Measurements from ENCODE around the gene ARSJ.

The ARSJ gene

DNA sequence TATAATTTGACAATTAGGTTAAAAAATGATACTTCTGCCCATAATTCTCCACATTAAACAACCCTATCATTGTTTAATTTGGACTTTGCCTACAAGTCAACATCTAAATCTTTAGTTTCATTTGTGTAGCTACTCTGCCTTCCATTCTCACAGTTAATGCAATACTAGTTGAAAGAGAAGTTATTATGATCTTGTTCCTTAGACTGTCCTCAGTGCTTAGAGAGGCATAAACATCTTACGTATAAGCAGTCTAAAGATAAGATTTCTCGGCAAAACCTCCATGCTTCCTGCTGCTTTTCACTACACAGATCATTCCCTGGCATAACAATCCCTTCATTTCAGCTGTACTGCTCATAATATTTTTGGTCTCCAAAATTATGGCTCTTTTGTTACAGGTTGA is 112.8 kb downstream of the ARSJ start:
- no peaks in the 10 kb centered on the region for H3K4me1 ChIP-seq
- TF ChIP-seq, protein P1, sequence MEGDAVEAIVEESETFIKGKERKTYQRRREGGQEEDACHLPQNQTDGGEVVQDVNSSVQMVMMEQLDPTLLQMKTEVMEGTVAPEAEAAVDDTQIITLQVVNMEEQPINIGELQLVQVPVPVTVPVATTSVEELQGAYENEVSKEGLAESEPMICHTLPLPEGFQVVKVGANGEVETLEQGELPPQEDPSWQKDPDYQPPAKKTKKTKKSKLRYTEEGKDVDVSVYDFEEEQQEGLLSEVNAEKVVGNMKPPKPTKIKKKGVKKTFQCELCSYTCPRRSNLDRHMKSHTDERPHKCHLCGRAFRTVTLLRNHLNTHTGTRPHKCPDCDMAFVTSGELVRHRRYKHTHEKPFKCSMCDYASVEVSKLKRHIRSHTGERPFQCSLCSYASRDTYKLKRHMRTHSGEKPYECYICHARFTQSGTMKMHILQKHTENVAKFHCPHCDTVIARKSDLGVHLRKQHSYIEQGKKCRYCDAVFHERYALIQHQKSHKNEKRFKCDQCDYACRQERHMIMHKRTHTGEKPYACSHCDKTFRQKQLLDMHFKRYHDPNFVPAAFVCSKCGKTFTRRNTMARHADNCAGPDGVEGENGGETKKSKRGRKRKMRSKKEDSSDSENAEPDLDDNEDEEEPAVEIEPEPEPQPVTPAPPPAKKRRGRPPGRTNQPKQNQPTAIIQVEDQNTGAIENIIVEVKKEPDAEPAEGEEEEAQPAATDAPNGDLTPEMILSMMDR (IDR thresholded peaks at IDR 0.05; ENCODE audit: low read depth, low read length), result no peak
- no peak overlapping the region for H3K4me3 ChIP-seq (ENCODE audit: low read depth, low read length)
- DNase-seq, result no peak
- no peaks in the 10 kb centered on the region for H3K36me3 ChIP-seq
- no peaks in the 10 kb centered on the region for H3K9me3 ChIP-seq
- H3K27me3 ChIP-seq, result no peaks in the 10 kb centered on the region

GRCh38 chr4:113858924-113859323 is 120.5 kb downstream of the ARSJ start:
- Histone ChIP-seq H3K4me3 (ENCODE audit: low read depth, low read length) (no peak overlapping the region), H3K27me3 (no peaks in the 10 kb centered on the region), H3K4me1 (no peaks in the 10 kb centered on the region), H3K36me3 (no peaks in the 10 kb centered on the region), H3K9me3 (no peaks in the 10 kb centered on the region)
- TF ChIP-seq, protein P1 (IDR thresholded peaks at IDR 0.05; ENCODE audit: low read depth, low read length), result no peak
- DNase-seq, result no peak

GRCh38 chr4:113851816-113852215 is 127.6 kb downstream of the ARSJ start:
- H3K9me3 ChIP-seq, result no peaks in the 10 kb centered on the region
- TF ChIP-seq, protein P1 (IDR thresholded peaks at IDR 0.05; ENCODE audit: low read depth, low read length), result no peak
- H3K36me3 ChIP-seq, result no peaks in the 10 kb centered on the region
- H3K4me1 ChIP-seq, result no peaks in the 10 kb centered on the region; the same call in 1 of the 2 replicates
- no peaks in the 10 kb centered on the region for H3K27me3 ChIP-seq
- H3K4me3 ChIP-seq (ENCODE audit: low read depth, low read length), result no peak overlapping the region
- DNase-seq, result no peak

Measured in BE2C (cell line).